ENCODE data around the gene PAAF1. TPM values are rescaled to one million over a fixed set of nuclear protein-coding genes. Genes with fewer than 3 reads are reported as not detected.
A peak's percentile ranks its signal among the peaks of the same experiment; 100 is the strongest.

PAAF1 gene
- total RNA-seq, 2 donors from 2014 or later: 11.4 to 14.8 TPM

DNA sequence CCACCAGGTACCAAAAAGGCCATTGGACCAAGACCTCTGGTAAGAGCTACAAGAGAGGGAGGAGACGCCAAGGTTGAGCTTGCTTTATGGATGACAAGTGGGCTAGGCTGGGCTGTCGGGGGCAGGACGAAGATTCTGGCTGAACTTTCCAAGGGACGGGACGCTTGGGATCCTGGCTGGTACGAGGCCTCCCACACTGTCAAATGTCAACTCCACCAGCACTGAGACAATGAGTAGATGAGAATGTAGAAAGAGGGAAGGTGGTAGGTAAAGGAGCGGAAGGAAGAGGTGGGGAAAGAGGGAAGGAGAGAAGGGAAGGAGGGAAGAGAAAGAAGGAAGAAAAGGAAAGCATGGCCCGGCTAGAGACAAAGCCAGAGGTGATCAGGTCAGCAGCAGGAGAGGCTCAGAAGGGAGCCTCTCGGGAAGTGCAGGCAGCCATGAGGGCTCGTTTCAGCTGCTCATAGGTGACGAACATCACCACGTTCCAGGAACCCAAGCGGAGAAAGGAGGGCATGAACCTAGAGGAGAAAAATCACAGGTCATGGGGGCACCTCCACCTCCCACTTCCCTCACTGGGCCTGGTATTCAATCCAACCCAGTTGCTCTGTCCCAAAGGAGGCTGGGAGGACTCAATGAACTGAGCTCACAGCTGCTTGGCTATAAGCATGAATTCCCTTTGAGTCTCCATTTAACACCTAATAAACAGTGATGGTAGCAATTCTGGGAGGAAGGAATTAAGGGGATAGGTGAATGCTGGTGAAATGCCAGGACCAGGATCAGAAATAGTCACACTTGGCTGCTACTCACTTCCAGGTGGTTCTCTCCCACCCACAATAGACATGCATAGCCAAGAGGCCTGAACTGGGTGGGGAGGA lies 98.0 kb downstream of the PAAF1 start:
- H3K9me3 ChIP-seq (ENCODE audit: control insufficient read depth, low read length, poor library complexity, severe bottlenecking): no peaks in the 10 kb centered on the region
- DNase-seq: no peak
- peak overlapping the region; percentile 87 for H3K4me3 Mint-ChIP-seq
- peak overlapping the region; percentile 100 for H3K27ac Mint-ChIP-seq
- no peaks in the 10 kb centered on the region for H3K27me3 Mint-ChIP-seq
- H3K4me1 Mint-ChIP-seq: peaks cover 71% of the 10 kb centered on the region
- ATAC-seq: no peak
- H3K36me3 Mint-ChIP-seq (ENCODE audit: low read depth): peaks cover 16% of the 10 kb centered on the region

DNA sequence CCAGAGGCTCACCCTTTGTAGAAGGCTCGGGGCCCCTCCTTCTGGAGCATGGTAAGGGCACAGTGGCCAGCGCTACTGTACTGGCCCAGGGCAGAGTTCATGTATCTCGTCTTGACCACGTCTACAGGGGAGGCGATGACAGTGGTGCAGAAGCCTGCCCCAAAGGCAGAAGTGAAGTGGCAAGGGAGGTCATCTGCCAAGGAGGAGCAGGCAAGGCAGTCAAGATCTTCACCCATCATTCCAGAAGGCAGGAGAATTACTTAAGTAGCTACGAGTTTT lies 98.6 kb downstream of the PAAF1 start:
- Mint-ChIP-seq H3K4me3 (peak overlapping the region; percentile 87), H3K27ac (peak overlapping the region; percentile 100), H3K27me3 (no peaks in the 10 kb centered on the region), H3K4me1 (peaks cover 71% of the 10 kb centered on the region), H3K36me3 (ENCODE audit: low read depth) (peaks cover 16% of the 10 kb centered on the region)
- DNase-seq (no peak), ATAC-seq (no peak)
- no peaks in the 10 kb centered on the region for H3K9me3 ChIP-seq (ENCODE audit: control insufficient read depth, low read length, poor library complexity, severe bottlenecking)

DNA sequence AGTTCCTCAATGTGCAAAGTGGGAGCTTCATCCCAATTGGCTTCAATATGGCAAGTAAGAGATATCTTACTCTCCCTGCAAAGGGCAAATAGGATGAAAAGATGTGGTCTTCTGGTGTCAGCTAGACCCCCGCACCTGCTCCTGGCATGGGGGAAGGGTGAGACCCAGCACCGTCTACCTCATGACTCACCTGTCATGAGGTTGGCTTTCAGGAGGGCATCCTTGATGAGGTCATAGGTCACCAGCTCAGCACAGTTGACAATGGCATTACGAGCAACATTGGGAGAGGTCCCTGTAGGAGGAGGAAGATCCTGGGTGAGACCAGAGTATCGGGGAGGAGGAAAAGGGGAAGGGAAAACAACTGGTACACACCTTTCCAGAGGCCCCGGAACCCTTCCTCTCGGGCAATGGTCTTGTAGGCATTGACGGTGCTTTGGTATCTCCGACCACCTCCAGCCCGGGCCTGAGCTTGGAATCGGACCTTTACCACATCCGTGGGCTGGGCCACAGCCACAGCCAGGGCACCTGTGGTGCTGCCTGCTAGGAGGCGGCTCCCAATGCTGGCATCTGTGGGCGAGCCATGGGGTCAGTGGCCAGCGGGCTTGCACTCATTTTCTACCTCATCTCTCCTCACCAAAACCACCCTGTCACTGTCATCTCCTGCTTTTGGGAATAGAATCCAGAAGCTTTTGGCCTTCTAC lies 99.8 kb downstream of the PAAF1 start:
- ATAC-seq (no peak), DNase-seq (no peak)
- peak overlapping the region; percentile 100 for H3K4me3 Mint-ChIP-seq
- no peaks in the 10 kb centered on the region for H3K27me3 Mint-ChIP-seq
- H3K4me1 Mint-ChIP-seq: peaks cover 70% of the 10 kb centered on the region
- H3K9me3 ChIP-seq (ENCODE audit: control insufficient read depth, low read length, poor library complexity, severe bottlenecking): no peaks in the 10 kb centered on the region
- H3K36me3 Mint-ChIP-seq (ENCODE audit: low read depth): peaks cover 17% of the 10 kb centered on the region
- peak overlapping the region; percentile 100 for H3K27ac Mint-ChIP-seq

DNA sequence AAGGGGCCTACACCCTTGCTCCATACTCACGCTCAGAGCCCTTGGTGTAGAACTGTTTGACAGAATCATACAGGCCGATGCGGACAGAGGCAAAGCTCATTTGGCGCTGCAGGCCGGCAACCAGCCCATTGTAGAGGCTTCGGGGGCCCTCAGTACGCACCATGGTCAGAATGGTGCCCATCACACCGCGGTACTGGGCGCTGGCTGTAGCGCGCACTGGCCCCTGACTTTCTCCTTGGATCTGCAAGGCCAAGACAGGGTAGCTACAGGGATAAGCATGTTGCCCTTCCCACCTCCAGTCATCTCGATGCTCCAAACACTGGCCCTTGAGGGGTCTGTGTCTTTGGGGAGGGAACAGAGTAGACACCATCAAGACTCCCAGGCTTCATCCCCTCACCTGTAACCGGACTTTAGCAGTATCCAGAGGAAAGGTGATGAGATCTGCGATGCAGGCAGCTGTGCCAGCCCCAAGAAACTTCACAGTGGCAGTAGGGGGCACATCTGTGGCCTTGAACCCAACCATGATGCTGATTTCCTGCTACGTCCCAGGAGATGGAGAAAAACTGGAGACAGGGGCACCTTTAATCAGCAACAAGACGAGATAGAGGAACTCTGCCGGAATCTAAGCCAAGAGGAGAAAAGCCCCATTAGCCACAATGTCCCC lies 101.2 kb downstream of the PAAF1 start:
- Mint-ChIP-seq H3K27me3 (no peaks in the 10 kb centered on the region), H3K27ac (peak overlapping the region; percentile 100), H3K4me1 (peaks cover 70% of the 10 kb centered on the region), H3K36me3 (ENCODE audit: low read depth) (peaks cover 23% of the 10 kb centered on the region), H3K4me3 (peak overlapping the region; percentile 100)
- H3K9me3 ChIP-seq (ENCODE audit: control insufficient read depth, low read length, poor library complexity, severe bottlenecking): no peaks in the 10 kb centered on the region
- no peak for DNase-seq
- ATAC-seq: no peak

DNA sequence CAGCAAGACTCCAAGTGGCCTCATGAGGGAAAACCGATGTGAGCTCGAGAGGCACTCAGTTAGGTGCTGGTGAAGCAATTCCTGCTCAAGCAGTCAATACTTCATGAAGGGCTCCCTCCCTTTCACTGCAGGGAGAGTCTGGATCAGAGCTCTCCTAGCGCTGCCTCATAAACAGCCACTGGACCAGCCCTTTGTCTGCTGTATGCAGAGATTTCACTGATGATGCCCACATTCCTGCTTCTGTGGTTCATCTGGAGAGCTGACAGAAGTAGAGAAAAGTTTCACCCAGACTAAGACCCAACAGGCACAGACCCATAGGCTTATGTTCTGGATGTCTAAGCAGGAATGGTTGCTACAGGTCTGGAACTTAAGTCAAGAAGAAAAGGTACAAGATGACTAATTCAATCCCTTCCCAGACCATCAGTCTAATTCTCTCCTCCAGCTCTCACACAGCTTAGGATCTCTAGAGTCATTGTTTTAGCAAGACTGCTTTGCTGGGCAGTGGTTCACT lies 101.8 kb downstream of the PAAF1 start:
- peak overlapping the region; percentile 100 for H3K27ac Mint-ChIP-seq
- H3K27me3 Mint-ChIP-seq: no peaks in the 10 kb centered on the region
- H3K4me1 Mint-ChIP-seq: peaks cover 72% of the 10 kb centered on the region
- no peaks in the 10 kb centered on the region for H3K9me3 ChIP-seq (ENCODE audit: control insufficient read depth, low read length, poor library complexity, severe bottlenecking)
- H3K36me3 Mint-ChIP-seq (ENCODE audit: low read depth): peaks cover 25% of the 10 kb centered on the region
- ATAC-seq (no peak), DNase-seq (no peak)
- peak overlapping the region; percentile 100 for H3K4me3 Mint-ChIP-seq

DNA sequence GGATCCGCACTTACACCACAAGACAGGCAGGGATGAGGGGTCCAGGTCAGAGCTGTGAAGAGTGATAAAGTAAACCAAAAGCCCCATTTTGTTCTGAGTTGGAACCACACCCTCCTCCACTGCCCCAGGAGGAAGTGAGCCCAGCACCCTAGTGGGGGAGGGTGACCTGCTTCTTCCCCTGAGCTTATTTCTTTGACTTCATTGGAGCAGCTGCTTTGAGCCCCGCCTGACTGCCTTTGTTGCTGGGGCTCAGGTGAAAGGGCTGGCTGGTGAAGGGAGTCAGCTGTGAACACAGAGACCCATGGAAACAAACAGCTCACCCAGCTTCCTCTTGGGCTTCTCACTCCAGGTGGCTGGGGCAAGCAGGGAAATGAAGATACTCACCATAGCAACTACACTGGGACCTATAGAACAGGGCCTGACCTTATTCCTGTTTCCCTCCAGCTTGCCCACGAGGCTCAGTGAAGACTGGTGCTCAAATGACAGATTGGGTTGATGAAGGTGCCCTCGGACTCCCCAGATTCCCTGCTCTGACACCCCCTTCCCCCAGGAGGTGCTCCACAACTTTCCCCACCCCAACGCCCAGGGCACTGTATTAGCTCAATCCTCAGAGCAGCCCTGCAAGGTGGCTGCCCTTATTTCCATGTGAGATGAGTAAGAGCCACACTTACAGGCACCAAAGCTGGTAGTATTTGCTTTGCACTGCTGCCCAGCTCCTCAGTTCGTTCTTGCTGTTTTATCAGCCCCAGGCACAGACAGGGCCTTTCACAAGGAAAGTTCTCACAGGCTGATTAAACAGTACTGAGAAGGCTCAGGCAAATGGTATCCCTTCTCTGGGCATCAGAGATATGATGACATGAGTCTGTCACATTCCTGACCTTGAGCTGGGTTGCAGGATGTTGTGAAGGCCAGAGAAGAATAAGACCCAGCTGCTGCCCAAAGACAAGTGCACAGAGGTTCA lies 103.5 kb downstream of the PAAF1 start:
- peak overlapping the region; percentile 100 for H3K4me3 Mint-ChIP-seq
- H3K27me3 Mint-ChIP-seq: no peaks in the 10 kb centered on the region
- no peaks in the 10 kb centered on the region for H3K9me3 ChIP-seq (ENCODE audit: control insufficient read depth, low read length, poor library complexity, severe bottlenecking)
- DNase-seq: peak; percentile 41 to 74 (median 67)
- peak; percentile 66 for ATAC-seq
- peak overlapping the region; percentile 100 for H3K27ac Mint-ChIP-seq
- peaks cover 60% of the 10 kb centered on the region for H3K4me1 Mint-ChIP-seq
- H3K36me3 Mint-ChIP-seq (ENCODE audit: low read depth): peaks cover 19% of the 10 kb centered on the region

Other genes with a start within 250 kb of the PAAF1 start
- 10 to 100 TPM; 26.5 to 33.8 TPM for gene PLEKHB1, start 230.4 kb upstream of the PAAF1 start, total RNA-seq
- gene RAB6A, start 115.9 kb upstream of the PAAF1 start, total RNA-seq: 10 to 100 TPM; 63.8 to 70.3 TPM
- gene MRPL48, start 89.1 kb upstream of the PAAF1 start, total RNA-seq: 10 to 100 TPM; 14.8 to 23.7 TPM
- gene COA4, start 153 bp upstream of the PAAF1 start, total RNA-seq: 10 to 100 TPM; 26.8 to 28.7 TPM
- under 1 TPM in 1 of 2 donors, not detected in 1; 0.40 TPM for gene DNAJB13, start 74.0 kb downstream of the PAAF1 start, total RNA-seq
- 100 to 1,000 TPM; 701 to 919 TPM for gene UCP2, start 105.8 kb downstream of the PAAF1 start, total RNA-seq
- 1 to 10 TPM; 5.5 to 6.0 TPM for gene UCP3, start 132.1 kb downstream of the PAAF1 start, total RNA-seq